HG03378 (cell line): ENCODE results near the gene STOX2.
"Not testable (repeated sequence)": the region's sequence is repeated elsewhere in the genome, so short reads cannot be mapped to it uniquely, and the experiment has no call there.

Experiments
- ATAC-seq: cut with Tn5 transposase; IDR thresholded peaks from one replicate; pipeline ENCODE4 v1.9.1; 2021; ENCODE audit warnings: mild to moderate bottlenecking, moderate library complexity; ENCODE audit not compliant: unreplicated experiment

STOX2 gene

GRCh38 chr4:183935355-183936005, 30.4 kb downstream of the STOX2 start:
- no peak for ATAC-seq

- no peak for ATAC-seq
Observed at GRCh38 chr4:183936047-183936446, 30.9 kb downstream of the STOX2 start.

- ATAC-seq: no peak
Observed at GRCh38 chr4:183936574-183937345, 31.7 kb downstream of the STOX2 start.

GRCh38 chr4:183940864-183941263, 35.8 kb downstream of the STOX2 start:
- ATAC-seq: no peak

- ATAC-seq: no peak
Observed at GRCh38 chr4:183941964-183942363, 36.9 kb downstream of the STOX2 start.

- ATAC-seq: no peak
Observed at GRCh38 chr4:183945741-183946140, 40.6 kb downstream of the STOX2 start.

- ATAC-seq: no peak
Observed at GRCh38 chr4:183950536-183950935, 45.4 kb downstream of the STOX2 start.

- not testable (repeated sequence) for ATAC-seq
Observed at GRCh38 chr4:183952652-183953051, 47.5 kb downstream of the STOX2 start.

GRCh38 chr4:183959319-183960045, 54.4 kb downstream of the STOX2 start:
- ATAC-seq: no peak

- no peak for ATAC-seq
Observed at GRCh38 chr4:183960046-183960420, 54.9 kb downstream of the STOX2 start.

- no peak for ATAC-seq
Observed at GRCh38 chr4:183960962-183961541, 55.9 kb downstream of the STOX2 start.

GRCh38 chr4:183961795-183962194, 56.7 kb downstream of the STOX2 start:
- no peak for ATAC-seq

- no peak for ATAC-seq
Observed at GRCh38 chr4:183962419-183962818, 57.3 kb downstream of the STOX2 start.

- ATAC-seq: no peak
Observed at GRCh38 chr4:183966371-183966770, 61.3 kb downstream of the STOX2 start.

GRCh38 chr4:183967266-183967665, 62.2 kb downstream of the STOX2 start:
- ATAC-seq: no peak

GRCh38 chr4:183968502-183968901, 63.4 kb downstream of the STOX2 start:
- no peak for ATAC-seq

- no peak for ATAC-seq
Observed at GRCh38 chr4:183968931-183969330, 63.8 kb downstream of the STOX2 start.

- no peak for ATAC-seq
Observed at GRCh38 chr4:183969596-183969995, 64.5 kb downstream of the STOX2 start.

GRCh38 chr4:183971929-183972490, 66.9 kb downstream of the STOX2 start:
- ATAC-seq: no peak

GRCh38 chr4:183977707-183978106, 72.6 kb downstream of the STOX2 start:
- no peak for ATAC-seq

- ATAC-seq: no peak
Observed at GRCh38 chr4:183984566-183984965, 79.5 kb downstream of the STOX2 start.
